GM11168 (cell line): Measurements from ENCODE around the gene ABHD4.
"Not testable (repeated sequence)": the region's sequence is repeated elsewhere in the genome, so short reads cannot be mapped to it uniquely, and the experiment has no call there.

ENCODE experiments used
- in situ Hi-C: fragments of 300-500 bp; cut with MboI; formaldehyde crosslinking; loops from one replicate; pipeline ENCODE4 v1.12.0; 2022; ENCODE audit warnings: low sequenced_read_pairs; ENCODE audit not compliant: unreplicated experiment

Gene ABHD4

DNA sequence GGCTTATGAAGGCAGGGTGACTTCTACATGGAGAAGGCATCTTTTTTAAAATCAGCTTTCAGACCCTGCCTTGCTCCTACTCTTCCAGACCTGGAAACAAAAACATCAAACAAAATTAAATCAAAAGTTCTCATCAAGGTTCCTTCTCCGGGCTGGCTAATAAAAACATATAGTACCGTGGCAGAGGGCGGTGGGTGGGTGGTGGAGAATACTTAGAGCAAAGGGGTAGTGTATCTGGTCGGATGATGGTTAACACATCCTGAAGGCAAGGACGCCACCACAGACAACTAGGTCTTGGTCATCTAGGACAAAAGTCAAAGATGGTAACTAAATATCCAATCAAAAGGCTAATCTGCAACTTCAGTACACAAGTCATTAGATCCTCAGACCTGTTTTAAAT, 10.9 kb upstream of the ABHD4 start:
- in situ Hi-C loops, result no loop called here

DNA sequence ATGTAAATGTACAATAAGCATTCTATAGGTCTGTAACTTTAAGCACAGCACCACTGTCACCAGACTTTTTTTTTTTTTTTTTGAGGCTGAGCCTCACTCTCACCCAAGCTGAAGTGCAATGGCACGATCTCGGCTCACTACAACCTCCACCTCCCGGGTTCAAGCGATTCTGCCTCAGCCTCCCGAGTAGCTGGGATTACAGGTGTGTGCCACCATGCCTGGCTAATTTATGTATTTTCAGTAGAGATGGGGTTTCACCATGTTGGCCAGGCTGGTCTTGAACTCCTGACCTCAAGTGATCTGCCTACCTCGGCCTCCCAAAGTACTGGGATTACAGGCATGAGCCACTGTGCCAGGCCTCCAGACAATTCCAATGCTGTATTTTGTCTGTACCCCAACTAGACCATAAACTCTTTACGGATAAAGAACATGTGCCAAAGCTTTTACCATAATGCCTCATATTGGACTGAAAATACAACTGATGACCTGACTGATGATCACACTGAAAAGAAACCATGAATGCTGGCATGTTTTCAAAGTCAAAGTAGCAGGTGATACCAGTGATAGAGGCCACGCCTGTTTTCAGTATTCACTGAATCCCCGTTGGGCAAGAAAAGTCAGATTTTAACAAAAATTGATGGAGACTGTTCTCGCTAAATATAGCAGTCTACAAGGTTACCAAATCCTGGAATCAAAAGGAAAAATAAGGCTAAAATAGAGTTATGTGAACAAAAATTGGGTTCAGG, 10.2 kb upstream of the ABHD4 start:
- in situ Hi-C loops, result not testable (repeated sequence)

DNA sequence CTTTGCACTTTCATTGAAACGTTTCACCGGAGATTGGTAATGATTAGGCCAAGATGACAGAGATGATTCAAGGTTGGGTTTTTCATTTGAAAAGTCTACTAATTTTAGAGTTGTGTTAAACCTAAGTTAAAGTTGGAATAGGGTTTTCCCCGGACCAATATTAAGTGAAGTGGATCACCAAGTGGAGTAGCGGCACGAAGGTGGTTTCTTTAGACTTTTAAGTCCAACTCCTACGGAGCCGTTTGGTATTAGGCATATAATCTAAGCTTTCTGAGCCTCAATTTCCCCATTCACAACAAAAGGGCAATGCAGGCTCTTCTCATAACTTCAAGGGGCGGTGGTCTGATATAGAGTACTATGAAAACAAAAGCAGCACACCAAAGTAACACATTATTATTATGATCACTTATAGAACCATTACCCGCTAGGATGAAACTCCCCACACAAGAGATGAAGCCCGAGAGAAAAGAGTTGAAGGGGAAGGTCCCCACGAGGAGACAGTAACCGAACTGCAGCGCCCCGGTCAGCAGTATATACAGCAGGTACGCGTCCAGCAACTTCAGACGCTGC, 9.5 kb upstream of the ABHD4 start:
- in situ Hi-C loops, result no loop called here

DNA sequence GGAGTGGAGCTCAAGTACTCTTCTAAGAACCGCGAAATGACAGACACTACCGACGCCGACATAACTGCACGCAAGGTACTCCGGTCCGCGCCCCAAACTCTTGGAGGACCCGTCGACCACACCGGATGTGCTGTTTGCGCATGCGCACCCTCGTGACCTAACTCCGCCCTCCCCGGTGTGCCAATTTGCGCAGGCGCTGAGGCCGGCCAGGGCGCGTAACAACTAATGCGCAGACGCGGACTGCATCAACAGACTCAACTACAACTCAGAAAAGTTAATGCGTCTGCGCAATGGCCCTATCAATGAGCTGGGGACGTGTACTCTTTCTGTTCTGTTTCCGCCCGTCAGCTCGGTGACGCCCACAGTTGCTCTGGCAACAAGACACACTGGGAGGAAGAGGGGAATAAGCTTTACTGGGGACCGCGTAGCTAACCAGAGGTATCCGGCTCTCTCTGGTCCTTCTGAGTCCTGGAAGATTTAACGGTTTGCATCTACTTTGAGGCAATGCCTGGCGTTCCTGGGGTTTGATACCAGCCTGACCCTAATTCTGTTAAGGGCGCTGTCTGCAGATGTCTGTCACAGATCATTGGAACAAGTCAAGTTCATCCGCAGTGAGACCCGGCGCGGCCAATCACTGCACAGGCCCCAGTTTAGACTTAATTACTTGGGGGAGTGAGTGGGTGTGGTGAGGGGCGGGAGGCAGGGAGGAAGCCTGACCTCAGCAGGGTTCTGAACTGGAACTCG, 8.8 kb upstream of the ABHD4 start, which contains the start of gene DAD1:
Gene DAD1 (minus strand): TSS at position 129 of the 744 bp plus-strand sequence. CDS start 67 bp downstream, at position 62.
- in situ Hi-C loops, result no loop called here

DNA sequence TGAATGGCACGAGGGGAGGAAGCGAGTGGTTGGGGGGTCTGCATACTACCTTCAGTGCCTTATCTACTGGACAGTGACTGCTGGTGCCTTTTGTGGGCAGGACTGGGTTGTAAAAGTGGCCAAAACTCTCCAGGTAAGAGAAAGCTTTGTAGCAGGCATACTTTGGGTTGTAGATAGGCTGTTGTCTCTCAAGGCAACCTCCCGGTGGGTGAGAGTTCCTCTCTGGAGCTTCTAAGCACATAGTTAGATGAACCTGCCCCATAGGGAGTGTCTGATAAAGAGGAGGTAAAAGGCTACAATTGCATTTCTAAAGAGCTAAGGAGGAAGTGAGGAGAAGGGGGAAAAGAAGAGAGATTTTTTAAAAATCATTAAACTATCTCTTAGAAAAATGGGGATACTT, 4.9 kb upstream of the ABHD4 start:
- in situ Hi-C loops, result no loop called here

DNA sequence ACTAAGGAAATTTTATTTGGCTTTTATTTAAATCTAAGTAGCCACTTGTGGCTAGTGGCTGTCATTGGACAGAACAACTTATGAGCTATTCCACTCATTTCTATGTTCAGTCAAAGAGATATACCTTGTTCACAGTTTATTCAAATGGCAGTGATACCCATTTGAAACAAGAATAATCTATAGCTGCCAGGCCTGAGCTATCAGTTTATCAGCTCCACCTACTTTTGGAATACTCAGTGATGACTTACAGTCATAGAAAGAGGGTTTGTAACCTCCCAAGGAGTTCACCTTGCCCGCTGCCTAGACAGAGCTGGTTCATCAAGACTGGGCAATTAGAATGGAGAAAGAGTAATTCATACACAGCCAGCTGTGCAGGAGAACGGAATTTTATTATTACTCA, 4.5 kb upstream of the ABHD4 start:
- in situ Hi-C loops, result no loop called here

DNA sequence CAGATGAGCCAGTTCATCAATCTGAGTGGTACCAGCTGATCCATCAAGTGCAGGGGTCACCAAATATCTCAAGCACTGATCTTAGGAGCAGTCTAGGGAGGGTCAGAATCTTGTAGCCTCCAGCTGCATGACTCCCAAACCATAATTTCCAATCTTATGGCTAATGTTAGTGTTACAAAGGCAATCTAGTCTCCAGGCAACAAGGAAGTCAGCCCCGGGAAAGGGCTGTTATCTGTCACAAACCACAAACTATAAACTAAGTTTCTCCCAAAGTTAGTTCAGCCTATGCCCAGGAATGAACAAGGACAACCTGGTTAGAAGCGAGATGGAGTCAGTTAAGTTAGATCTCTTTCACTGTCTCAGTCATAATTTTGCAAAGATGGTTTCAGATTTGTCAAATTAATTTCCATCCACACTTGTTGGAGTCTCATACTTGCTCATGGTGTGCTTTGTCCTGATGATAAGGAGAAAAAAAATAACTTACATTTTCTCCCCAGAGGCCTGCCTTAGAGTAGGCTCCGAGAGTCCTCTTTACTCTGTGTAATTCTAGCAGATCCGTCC, 3.9 kb upstream of the ABHD4 start:
- in situ Hi-C loops, result no loop called here

DNA sequence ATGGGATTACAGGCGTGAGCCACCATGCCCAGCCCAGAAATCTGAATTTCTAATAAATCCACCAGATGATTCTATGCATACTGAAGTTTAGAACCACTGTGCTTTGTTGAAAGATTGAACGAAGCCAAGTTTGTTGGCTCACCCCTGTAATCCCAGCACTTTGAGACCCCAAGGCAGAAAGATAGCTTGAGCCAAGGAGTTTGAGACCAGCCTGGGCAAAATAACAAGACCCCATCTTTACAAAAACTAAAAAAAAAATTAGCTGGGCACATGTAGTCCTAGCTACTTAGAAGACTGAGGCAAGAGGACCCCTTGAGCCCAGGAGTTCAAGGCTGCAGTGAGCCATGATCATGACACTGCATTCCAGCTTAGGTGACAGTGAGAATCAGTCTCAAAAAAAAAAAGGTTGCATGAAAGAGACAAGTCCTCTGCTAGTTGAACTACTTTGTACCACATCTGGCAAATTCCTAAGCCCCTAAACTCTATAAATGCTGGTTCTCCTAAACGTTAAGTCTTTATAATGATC, 1.7 kb upstream of the ABHD4 start:
- in situ Hi-C loops, result no loop called here

DNA sequence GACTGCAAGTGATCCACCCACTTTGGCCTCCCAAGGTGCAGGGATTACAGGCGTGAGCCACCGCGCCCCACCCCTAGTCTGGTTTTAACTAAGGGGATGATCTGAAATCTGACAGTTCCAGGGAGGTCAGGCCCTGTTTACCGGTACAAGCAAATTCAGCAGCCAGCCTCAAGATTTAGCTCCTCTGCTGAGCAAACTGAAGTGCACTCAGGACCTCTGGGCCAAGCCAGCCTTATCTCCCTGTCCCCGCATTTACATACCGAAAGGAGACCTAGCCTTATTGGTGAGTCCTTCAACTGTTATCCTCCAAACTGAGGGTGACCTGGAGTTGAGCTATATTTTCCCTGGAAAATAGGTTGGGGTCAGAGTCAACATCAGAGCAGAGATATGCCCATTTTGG, 835 bp upstream of the ABHD4 start:
- in situ Hi-C loops, result no loop called here

DNA sequence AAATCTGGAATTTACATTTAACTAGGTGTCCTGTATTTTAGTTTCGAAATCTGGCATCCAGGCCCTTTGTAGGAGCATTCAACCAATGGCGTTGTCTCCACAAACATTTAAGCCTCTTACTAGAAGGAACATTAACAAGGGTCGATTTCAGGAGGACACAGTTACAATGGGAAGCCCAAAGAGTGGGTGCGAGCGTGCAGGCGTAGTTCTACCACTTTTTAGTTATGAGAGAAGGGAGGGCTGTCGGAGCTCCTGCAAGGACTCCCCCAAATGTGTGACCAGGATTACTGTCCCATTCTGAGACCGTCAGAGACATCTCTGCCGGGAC, 365 bp upstream of the ABHD4 start:
- in situ Hi-C loops, result no loop called here

DNA sequence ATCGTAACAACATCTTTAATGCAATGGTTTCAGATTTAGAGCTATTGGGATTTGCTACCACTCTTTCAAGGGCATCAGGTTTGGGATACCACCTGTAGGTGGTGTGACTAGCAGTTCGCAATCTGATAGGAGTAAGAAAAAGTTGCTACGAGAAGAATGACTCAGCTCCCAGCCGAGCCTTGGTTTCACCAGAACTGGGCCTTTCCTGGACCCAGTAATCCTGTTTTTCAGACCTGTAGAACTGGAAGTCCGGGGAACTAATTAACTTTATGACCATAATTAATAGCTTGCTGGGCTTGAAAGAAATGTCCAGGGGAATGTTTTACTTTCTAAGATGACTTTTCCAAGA, 770 bp downstream of the ABHD4 start:
- in situ Hi-C loops, result no loop called here

DNA sequence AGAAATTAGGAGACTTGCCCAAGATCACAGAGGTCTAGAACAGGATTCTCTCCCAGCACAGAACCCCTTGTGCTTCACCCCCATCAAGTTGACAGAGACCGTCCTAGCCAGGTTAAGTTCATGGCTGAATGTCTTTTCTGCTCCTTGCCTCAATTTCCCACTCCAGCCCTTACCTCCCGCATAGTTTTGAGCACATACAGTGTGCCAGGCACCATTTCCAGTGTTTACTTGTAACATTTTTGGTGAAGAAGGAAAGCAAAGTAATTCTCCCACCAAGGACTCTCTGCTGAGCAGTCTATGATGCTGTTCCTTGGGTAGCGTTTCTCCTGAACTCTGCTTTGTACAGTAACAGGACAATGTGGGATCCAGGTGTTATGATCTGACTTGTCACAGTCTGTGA, 1.2 kb downstream of the ABHD4 start:
- in situ Hi-C loops, result no loop called here

DNA sequence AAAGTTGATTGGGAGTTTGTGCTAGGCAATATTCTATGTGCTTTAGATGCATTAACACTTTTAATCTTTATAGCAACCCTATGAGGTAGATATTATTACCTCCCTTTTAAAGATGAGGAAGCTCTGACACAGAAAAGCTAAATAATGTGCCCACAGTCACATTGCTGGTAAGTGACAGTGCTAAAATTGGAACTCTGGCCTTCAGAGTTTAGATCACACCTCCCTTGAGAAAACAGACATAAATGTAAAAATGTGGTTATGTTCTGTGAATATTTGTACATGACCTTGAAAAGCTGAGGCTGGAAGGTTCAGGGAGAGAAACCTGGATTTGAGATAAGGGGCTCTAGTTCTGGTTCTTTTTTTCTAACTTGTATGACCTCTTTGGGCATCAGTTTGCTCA, 1.9 kb downstream of the ABHD4 start:
- in situ Hi-C loops, result no loop called here

DNA sequence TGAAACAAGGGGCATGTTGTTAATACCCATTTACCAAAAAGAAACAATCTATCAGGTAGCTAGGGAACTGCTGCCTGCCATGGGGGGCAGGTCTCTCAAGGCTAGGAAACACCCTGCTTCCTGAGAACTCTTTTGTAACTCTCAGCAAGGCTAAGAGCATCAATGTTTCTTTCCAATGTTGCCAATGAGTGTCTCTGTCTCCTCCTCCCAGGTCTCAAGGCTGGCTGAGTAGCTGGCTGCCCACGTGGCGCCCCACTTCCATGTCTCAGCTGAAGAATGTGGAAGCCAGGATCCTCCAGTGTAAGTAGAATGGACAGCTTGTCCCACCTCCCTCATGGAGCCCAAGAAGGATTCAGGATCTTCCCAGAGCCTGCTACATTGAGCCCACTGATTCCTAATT, 3.4 kb downstream of the ABHD4 start:
- in situ Hi-C loops, result no loop called here

DNA sequence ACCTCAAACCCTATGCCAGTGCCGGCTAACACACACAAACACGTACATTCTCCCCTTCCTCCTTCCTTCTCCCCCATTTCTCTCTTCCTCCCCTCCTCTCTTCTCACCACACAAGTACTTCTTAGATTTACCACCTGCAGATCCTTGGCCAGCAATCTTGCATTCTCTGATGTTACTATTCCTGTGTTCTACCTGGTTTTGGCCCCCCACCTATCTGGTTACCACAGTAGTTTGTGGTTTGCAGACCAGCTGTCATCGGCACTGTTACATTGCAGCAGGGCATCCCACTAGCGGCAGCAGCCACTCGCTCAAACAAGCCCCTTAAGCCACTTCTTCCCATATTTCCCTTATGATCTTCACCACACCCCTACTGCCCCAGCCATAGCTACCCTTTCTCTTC, 3.9 kb downstream of the ABHD4 start:
- in situ Hi-C loops, result no loop called here

DNA sequence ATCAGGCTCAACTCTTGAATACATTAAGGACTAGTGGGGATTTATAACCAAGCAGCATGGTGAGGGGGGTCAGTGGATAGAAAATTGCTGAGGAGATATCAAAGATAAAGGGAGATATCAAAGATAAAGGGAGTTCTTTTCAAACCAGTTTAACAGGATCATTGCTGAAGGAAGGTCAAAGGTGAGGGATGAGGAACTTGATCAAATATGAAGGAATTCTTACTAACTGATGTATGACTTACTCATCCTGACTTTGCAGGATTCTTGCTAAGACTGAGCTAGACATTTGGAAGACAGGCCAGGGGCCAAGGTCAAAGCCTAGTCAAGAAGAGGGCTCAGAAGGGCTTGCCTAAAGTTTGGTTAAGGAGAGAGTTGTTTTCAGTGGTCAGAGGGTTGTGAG, 4.8 kb downstream of the ABHD4 start:
- in situ Hi-C loops, result no loop called here

DNA sequence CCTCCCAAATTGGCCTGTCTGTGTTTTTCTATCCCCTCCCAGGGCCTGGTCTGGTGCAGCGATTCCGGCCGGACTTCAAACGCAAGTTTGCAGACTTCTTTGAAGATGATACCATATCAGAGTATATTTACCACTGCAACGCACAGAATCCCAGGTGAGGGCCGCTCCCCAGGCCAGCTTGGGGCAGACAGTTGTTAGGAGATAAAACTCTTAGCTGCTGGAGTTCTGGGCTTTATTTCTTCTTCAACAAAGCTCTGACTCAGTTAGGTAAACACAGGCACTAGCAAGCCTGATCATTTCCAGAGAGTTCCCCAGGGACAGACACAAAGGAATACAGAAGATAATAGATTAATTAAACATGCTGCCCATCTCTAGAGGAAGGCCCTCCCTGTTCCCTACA, 8.3 kb downstream of the ABHD4 start:
- in situ Hi-C loops, result no loop called here

DNA sequence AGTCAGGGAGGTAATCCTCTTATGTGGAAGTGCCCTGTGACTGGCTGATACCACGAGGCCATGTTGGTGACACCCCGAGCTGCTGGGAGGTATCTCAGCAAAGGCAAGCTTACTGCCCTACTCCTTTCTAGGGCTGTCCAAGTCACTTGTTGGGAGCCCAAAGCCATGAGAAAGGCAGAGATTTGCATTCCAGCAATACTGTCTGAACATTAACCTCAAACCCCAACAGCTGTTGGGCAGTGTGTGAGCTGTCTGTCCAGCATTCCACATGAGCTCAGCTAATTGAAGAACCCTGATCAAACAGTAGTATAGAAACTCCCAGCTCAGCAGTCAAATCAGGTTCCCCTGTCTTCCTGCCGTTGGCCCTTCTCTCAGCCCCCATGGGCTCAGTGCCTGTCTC, 9.2 kb downstream of the ABHD4 start:
- in situ Hi-C loops, result no loop called here

DNA sequence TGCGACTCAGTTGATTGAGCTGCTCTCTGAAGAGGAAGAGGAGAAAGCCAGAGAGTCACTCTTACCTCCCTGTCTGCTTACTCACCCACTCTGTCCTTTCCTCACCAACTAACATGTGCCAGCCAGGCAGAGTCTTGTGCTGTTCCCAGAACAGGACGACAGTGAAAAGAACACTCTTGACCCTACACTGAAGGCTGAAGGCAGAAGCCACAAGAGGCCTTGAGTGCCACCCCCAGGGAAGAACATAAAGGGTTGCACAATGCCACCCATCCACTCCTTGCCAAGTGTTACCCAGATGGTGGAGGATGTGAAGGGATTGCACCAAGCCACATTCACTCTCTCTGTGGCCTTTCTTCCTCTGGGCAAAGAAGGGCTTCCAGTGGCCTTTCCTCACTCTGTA, 12.8 kb downstream of the ABHD4 start:
- in situ Hi-C loops, result no loop called here

DNA sequence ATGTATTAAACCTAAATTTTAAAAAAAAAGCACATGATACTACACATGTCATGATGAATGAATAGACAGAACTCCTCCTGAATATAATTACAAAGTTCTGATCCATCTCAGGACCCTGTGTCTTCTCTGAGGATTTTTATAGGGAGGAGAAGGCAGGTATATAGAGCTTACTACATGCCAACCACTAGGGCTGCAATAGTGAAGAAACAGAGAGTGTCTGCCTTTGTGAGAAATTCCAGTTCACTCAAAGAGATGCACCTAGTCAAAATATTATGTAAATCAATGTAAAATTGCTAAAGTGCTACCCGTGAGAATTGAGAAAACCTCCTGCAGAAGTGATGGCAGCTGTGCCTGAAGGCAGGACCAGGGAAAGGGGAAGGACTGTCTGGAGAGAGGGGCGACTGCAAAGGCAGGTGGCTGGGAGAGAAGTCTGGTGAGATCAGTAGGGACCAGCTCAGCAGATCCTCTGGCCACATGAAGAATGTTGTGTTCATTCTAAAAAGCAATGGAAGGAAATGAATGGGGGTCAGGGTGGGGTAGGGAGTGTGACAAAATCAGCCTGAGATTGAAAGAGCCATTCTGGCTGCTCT, 15.1 kb downstream of the ABHD4 start:
- in situ Hi-C loops, result no loop called here

DNA sequence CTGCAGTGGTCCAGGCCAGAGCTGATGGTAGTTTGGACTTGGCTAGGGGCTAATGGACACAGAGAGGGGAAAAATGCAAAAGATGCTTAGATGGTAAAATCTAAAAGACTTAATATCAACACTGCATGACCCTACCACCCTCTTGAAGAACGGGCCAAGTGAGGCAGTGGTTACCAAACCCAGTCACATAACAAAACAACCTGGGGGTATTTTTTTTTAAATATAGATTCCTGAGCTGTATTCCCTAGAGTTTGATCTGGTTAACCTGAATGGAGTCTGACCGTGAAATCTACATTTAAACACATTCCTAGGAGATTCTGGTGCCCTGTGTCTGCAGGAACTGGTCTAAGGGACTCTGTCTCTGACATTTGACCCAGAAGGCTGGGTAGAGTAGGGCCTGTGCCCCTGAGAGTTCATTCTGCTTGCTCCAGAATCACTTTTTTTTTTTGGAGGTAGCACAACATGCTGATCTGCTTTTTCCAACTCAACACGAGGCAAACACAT, 15.7 kb downstream of the ABHD4 start:
- in situ Hi-C loops, result no loop called here
